Measurements from ENCODE around the gene BORCS5. TPM values are rescaled to one million over a fixed set of nuclear protein-coding genes. Genes with fewer than 3 reads are reported as not detected.
"Not testable (repeated sequence)": the region's sequence is repeated elsewhere in the genome, so short reads cannot be mapped to it uniquely, and the experiment has no call there.

BORCS5 gene
- total RNA-seq, 1 donor from 2014 or later, result 12.7 TPM

- DNase-seq (ENCODE audit: low read depth), result no peak
- Histone ChIP-seq H3K36me3 (ENCODE audit: control insufficient read depth, insufficient read depth, low read length) (no peaks in the 10 kb centered on the region), H3K27me3 (ENCODE audit: control insufficient read depth, insufficient read depth, low read length) (no peaks in the 10 kb centered on the region), H3K4me3 (ENCODE audit: low read depth, low read length) (no peak overlapping the region)
- no peak for TF ChIP-seq CTCF (IDR thresholded peaks at IDR 0.05; ENCODE audit: insufficient read depth, low read length, poor library complexity, severe bottlenecking)
Measured at GRCh38 chr12:12466157-12466556, 109.3 kb downstream of the BORCS5 start.

GRCh38 chr12:12467264-12467663 is 110.4 kb downstream of the BORCS5 start:
- Histone ChIP-seq H3K36me3 (ENCODE audit: control insufficient read depth, insufficient read depth, low read length) (no peaks in the 10 kb centered on the region), H3K4me3 (ENCODE audit: low read depth, low read length) (no peak overlapping the region), H3K27me3 (ENCODE audit: control insufficient read depth, insufficient read depth, low read length) (no peaks in the 10 kb centered on the region)
- DNase-seq (ENCODE audit: low read depth), result no peak
- no peak for TF ChIP-seq CTCF (IDR thresholded peaks at IDR 0.05; ENCODE audit: insufficient read depth, low read length, poor library complexity, severe bottlenecking)

GRCh38 chr12:12467688-12468261 is 110.9 kb downstream of the BORCS5 start:
- no peaks in the 10 kb centered on the region for H3K36me3 ChIP-seq (ENCODE audit: control insufficient read depth, insufficient read depth, low read length)
- DNase-seq (ENCODE audit: low read depth), result no peak
- no peak overlapping the region for H3K4me3 ChIP-seq (ENCODE audit: low read depth, low read length)
- TF ChIP-seq CTCF (IDR thresholded peaks at IDR 0.05; ENCODE audit: insufficient read depth, low read length, poor library complexity, severe bottlenecking), result no peak
- H3K27me3 ChIP-seq (ENCODE audit: control insufficient read depth, insufficient read depth, low read length), result no peaks in the 10 kb centered on the region

DNA sequence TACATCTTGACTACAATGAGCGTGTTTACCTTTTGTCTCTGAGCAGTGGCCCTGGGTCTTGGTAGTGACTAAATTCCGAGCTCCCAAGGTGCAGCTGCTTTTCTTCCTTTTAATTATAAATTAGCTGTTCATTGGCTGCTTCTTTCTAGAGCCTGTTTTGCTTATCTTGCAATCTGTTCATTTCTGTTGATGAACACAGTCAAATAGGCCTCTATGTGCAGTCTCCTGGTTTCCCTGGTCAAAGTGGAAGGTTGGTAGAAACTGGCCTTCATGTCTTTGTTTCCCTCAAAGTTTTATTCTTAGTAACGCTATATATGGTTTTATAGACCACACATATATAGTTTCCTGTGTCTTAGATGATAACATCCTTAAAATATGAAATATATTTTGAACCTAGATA is 111.7 kb downstream of the BORCS5 start:
- no peak for TF ChIP-seq CTCF (IDR thresholded peaks at IDR 0.05; ENCODE audit: insufficient read depth, low read length, poor library complexity, severe bottlenecking)
- DNase-seq (ENCODE audit: low read depth), result no peak
- Histone ChIP-seq H3K36me3 (ENCODE audit: control insufficient read depth, insufficient read depth, low read length) (no peaks in the 10 kb centered on the region), H3K27me3 (ENCODE audit: control insufficient read depth, insufficient read depth, low read length) (no peaks in the 10 kb centered on the region), H3K4me3 (ENCODE audit: low read depth, low read length) (no peak overlapping the region)

- no peak for DNase-seq (ENCODE audit: low read depth)
- H3K27me3 ChIP-seq (ENCODE audit: control insufficient read depth, insufficient read depth, low read length), result no peaks in the 10 kb centered on the region
- H3K36me3 ChIP-seq (ENCODE audit: control insufficient read depth, insufficient read depth, low read length), result no peaks in the 10 kb centered on the region
- no peak for TF ChIP-seq CTCF (IDR thresholded peaks at IDR 0.05; ENCODE audit: insufficient read depth, low read length, poor library complexity, severe bottlenecking)
- no peak overlapping the region for H3K4me3 ChIP-seq (ENCODE audit: low read depth, low read length)
Measured at GRCh38 chr12:12469386-12469785, 112.5 kb downstream of the BORCS5 start.

DNA sequence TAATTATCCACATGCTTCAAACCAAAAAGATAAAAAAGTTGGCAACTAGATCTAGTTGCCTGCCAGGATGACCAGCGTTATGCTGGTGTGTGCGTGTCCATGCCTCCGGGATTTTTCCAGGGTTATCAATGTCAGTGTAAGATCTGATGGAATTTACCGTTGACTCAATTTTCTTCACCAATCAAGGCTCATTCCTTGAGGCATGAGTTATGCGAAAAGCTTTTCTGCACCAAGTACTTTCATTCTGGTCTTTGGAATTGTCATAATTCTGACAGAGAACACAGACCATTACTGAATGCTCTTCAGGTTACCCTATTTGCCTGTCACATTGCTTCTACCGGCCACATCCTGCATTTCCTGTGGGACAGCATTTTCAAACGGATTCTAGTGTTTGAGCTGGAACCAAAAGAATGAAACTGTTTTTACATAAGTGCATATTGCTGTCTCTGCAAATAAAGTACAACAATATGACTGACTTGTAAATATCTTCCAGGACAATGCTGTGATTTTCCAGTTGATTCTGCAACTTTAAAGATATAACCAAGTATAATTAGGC is 114.0 kb downstream of the BORCS5 start:
- TF ChIP-seq CTCF (IDR thresholded peaks at IDR 0.05; ENCODE audit: insufficient read depth, low read length, poor library complexity, severe bottlenecking), result no peak
- H3K27me3 ChIP-seq (ENCODE audit: control insufficient read depth, insufficient read depth, low read length), result no peaks in the 10 kb centered on the region
- H3K36me3 ChIP-seq (ENCODE audit: control insufficient read depth, insufficient read depth, low read length), result no peaks in the 10 kb centered on the region
- H3K4me3 ChIP-seq (ENCODE audit: low read depth, low read length), result no peak overlapping the region
- no peak for DNase-seq (ENCODE audit: low read depth)

DNA sequence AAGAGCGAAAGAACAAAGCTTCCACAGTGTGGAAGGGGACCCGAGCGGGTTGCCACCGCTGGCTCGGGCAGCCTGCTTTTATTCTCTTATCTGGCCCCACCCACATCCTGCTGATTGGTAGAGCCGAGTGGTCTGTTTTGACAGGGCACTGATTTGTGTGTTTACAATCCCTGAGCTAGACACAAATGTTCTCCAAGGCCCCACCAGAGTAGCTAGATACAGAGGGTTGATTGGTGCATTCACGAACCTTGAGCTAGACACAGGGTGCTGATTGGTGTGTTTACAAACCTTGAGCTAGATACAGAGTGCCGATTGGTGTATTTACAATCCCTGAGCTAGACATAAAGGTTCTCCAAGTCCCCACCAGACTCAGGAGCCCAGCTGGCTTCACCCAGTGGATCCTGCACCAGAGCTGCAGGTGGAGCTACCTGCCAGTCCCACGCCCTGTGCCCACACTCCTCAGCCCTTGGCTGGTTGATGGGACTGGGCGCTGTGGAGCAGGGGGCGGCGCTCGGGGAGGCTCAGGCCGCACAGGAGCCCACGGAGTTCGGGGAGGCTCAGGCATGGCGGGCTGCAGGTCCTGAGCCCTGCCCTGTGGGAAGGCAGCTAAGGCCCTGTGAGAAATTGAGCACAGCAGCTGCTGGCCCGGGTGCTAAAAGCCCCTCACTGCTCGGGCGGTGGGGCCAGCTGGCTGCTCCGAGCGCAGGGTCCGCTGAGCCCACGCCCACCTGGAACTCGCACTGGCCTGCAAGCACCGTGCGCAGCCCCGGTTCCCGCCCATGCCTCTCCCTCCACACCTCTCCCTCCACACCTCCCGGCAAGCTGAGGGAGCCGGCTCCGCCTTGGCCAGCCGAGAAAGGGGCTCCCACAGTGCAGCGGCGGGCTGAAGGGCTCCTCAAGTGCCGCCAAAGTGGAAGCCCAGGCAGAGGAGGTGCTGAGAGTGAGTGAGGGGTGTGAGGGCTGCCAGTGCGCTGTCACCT is 115.4 kb downstream of the BORCS5 start:
- H3K36me3 ChIP-seq (ENCODE audit: control insufficient read depth, insufficient read depth, low read length); H3K27me3 ChIP-seq (ENCODE audit: control insufficient read depth, insufficient read depth, low read length); H3K4me3 ChIP-seq (ENCODE audit: low read depth, low read length); DNase-seq (ENCODE audit: low read depth): not testable (repeated sequence)
